GM18498 (cell line): ENCODE results near the gene SNX9.

Experiments
- ATAC-seq: cut with Tn5 transposase; IDR thresholded peaks from one replicate; pipeline ENCODE4 v1.9.1; 2021; ENCODE audit warnings: mild to moderate bottlenecking, moderate library complexity; ENCODE audit not compliant: unreplicated experiment

SNX9 gene

GRCh38 chr6:157800420-157801237 is 22.4 kb upstream of the SNX9 start:
- ATAC-seq, result peak; percentile 92

- no peak for ATAC-seq
These were observed 18.4 kb upstream of the SNX9 start for GRCh38 chr6:157804448-157805327.

GRCh38 chr6:157806131-157806855 is 16.8 kb upstream of the SNX9 start:
- no peak for ATAC-seq

GRCh38 chr6:157806856-157807215 is 16.2 kb upstream of the SNX9 start:
- no peak for ATAC-seq

- ATAC-seq, result no peak
These were observed 14.6 kb upstream of the SNX9 start for GRCh38 chr6:157808405-157808950.

GRCh38 chr6:157809613-157810012 is 13.4 kb upstream of the SNX9 start:
- ATAC-seq, result no peak

- ATAC-seq, result no peak
These were observed 11.9 kb upstream of the SNX9 start for GRCh38 chr6:157811137-157811475.

- ATAC-seq, result no peak
These were observed 11.4 kb upstream of the SNX9 start for GRCh38 chr6:157811476-157812173.

- no peak for ATAC-seq
These were observed 10.4 kb upstream of the SNX9 start for GRCh38 chr6:157812425-157813171.

GRCh38 chr6:157813191-157813590 is 9.9 kb upstream of the SNX9 start:
- no peak for ATAC-seq

- no peak for ATAC-seq
These were observed 9.1 kb upstream of the SNX9 start for GRCh38 chr6:157813750-157814455.

GRCh38 chr6:157814883-157815282 is 8.2 kb upstream of the SNX9 start:
- ATAC-seq, result no peak

GRCh38 chr6:157821342-157822033 is 1.6 kb upstream of the SNX9 start:
- ATAC-seq, result no peak

GRCh38 chr6:157822245-157823000 is 623 bp upstream of the SNX9 start:
- no peak for ATAC-seq

GRCh38 chr6:157823528-157824370 is 703 bp downstream of the SNX9 start:
- ATAC-seq, result peak; percentile 47

- no peak for ATAC-seq
These were observed 2.3 kb downstream of the SNX9 start for GRCh38 chr6:157825243-157825904.
